ENCODE data around the gene RMND1.

- TF ChIP-seq POLR2A (IDR thresholded peaks at IDR 0.05; ENCODE audit: low read length), result no peak
- no peak for TF ChIP-seq REST (IDR thresholded peaks at IDR 0.05)
- no peak for TF ChIP-seq EHMT2 (IDR thresholded peaks at IDR 0.05; ENCODE audit: low read depth)
- no peak for TF ChIP-seq JUNB (IDR thresholded peaks at IDR 0.05)
- TF ChIP-seq MYC (IDR thresholded peaks at IDR 0.05; ENCODE audit: borderline replicate concordance, low read length), result no peak
- TF ChIP-seq EP300 (IDR thresholded peaks at IDR 0.05), result no peak
- TF ChIP-seq CTCF (IDR thresholded peaks at IDR 0.05), result no peak
- TF ChIP-seq EHF (CRISPR knock-in tag; IDR thresholded peaks at IDR 0.05), result no peak
- no peak for TF ChIP-seq MAFK (IDR thresholded peaks at IDR 0.05; ENCODE audit: partially characterized antibody)
- TF ChIP-seq CEBPB (IDR thresholded peaks at IDR 0.05), result no peak
- no peak for TF ChIP-seq ZFP36 (IDR thresholded peaks at IDR 0.05; ENCODE audit: borderline replicate concordance, partially characterized antibody)
Measured at GRCh38 chr6:151413372-151414145, 38.4 kb downstream of the RMND1 start.
